ENCODE measurements around the gene BTN1A1.

- TF ChIP-seq EZH2 (optimal IDR thresholded peaks at IDR 0.05; ENCODE audit: low read depth, low read length) (no peak), CTCF (IDR thresholded peaks at IDR 0.05; ENCODE audit: low read length) (no peak)
Observed at GRCh38 chr6:26502165-26502564, 2.1 kb downstream of the BTN1A1 start.

Data from MM.1S (cell line).